H1 (cell line): Measurements from ENCODE around the gene DIAPH2.

ENCODE experiments used
- RNF2 ChIP-seq: fragments of 200-900, 300-1000 bp; sonication (generic); IDR thresholded peaks from 2 replicates; pipeline ENCODE4 v1.7.1; 2016; ENCODE audit warnings: borderline replicate concordance, low read depth, mild to moderate bottlenecking, antibody characterized with exemption, low read length; ENCODE audit not compliant: poor library complexity, severe bottlenecking; ENCODE audit errors: missing control alignments
- SIN3A ChIP-seq, 2 experiments: IDR thresholded peaks in 1 of 2; conservative IDR thresholded peaks in 1 of 2; 2 replicates each; pipeline ENCODE4 v1.6.1; 2011 to 2012; ENCODE audit warnings: low read length in 2 of 2, improper control_type of control experiment in 1 of 2, low read depth in 1 of 2, mild to moderate bottlenecking in 1 of 2

GRCh38 chrX:96692890-96693289 lies 8.2 kb downstream of the DIAPH2 start:
- TF ChIP-seq SIN3A (conservative IDR thresholded peaks at IDR 0.05 in 1 of 2, IDR thresholded peaks at IDR 0.05 in 1 of 2; ENCODE audit: low read depth in 1 of 2, low read length in 2 of 2) (no peak), RNF2 (no peak)
